IPS DF 6.9 (cell line): ENCODE results near the gene TUBB4A.

ENCODE experiments used
- DNase-seq: peaks from one replicate; pipeline ENCODE4 v3.0.0-alpha.2; 2013; ENCODE audit warnings: low read depth, low spot score
- H3K27ac ChIP-seq: one replicate; pipeline ENCODE4 v1.5.1; 2013; ENCODE audit warnings: low read length, control low read depth
- H3K27me3 ChIP-seq: 2 replicates; pipeline ENCODE4 v1.6.1; 2013; ENCODE audit warnings: mild to moderate bottlenecking, low read length; ENCODE audit not compliant: control insufficient read depth, insufficient read depth
- H3K36me3 ChIP-seq: 2 replicates; pipeline ENCODE4 v1.6.1; 2013; ENCODE audit warnings: low read length; ENCODE audit not compliant: control insufficient read depth, insufficient read depth
- H3K4me1 ChIP-seq: 2 replicates; pipeline ENCODE4 v1.6.1; 2013; ENCODE audit warnings: low read length; ENCODE audit not compliant: control insufficient read depth, insufficient read depth
- H3K4me3 ChIP-seq: 2 replicates; pipeline ENCODE4 v1.5.1; 2013; ENCODE audit warnings: mild to moderate bottlenecking, low read length
- H3K9me3 ChIP-seq: 2 replicates; pipeline ENCODE4 v1.6.1; 2013; ENCODE audit warnings: low read length, inconsistent platforms; ENCODE audit not compliant: control insufficient read depth, insufficient read depth
- WGBS: extraction: QIAGEN DNeasy Blood & Tissue Kit; methylation state at CpG from one replicate; pipeline ENCODE4 v1.1.7; 2013; ENCODE audit warnings: mixed read lengths, missing lambda C conversion rate; ENCODE audit not compliant: insufficient read length, insufficient coverage; 5-methylcytosine and 5-hydroxymethylcytosine counted together

Gene TUBB4A

GRCh38 chr19:6480848-6481415, 21.2 kb downstream of the TUBB4A start:
- H3K4me3 ChIP-seq = no peak overlapping the region
- no CpG with 5 or more reads among the region's 10 CpGs for WGBS

GRCh38 chr19:6479836-6480398, 22.2 kb downstream of the TUBB4A start:
- no CpG with 5 or more reads among the region's 7 CpGs for WGBS
- H3K27me3 ChIP-seq = no peaks in the 10 kb centered on the region
- H3K27ac ChIP-seq = no peak overlapping the region
- H3K9me3 ChIP-seq = no peaks in the 10 kb centered on the region
- no peaks in the 10 kb centered on the region; the same call in 1 of the 2 replicates for H3K4me1 ChIP-seq
- H3K36me3 ChIP-seq = no peaks in the 10 kb centered on the region
- no peak for DNase-seq
- no peak overlapping the region for H3K4me3 ChIP-seq

More at GRCh38 chr19:6480848-6481415, 21.2 kb downstream of the TUBB4A start:
- no peak for DNase-seq
- no peaks in the 10 kb centered on the region; the same call in 1 of the 2 replicates for H3K4me1 ChIP-seq
- H3K27me3 ChIP-seq = no peaks in the 10 kb centered on the region
- H3K36me3 ChIP-seq = no peaks in the 10 kb centered on the region
- no peaks in the 10 kb centered on the region for H3K9me3 ChIP-seq
- no peak overlapping the region for H3K27ac ChIP-seq

GRCh38 chr19:6478815-6479214, 23.3 kb downstream of the TUBB4A start:
- Histone ChIP-seq H3K4me1 (no peaks in the 10 kb centered on the region; the same call in 1 of the 2 replicates), H3K27ac (no peak overlapping the region), H3K4me3 (no peak overlapping the region), H3K27me3 (no peaks in the 10 kb centered on the region), H3K36me3 (no peaks in the 10 kb centered on the region), H3K9me3 (no peaks in the 10 kb centered on the region)
- no peak for DNase-seq
- WGBS = no CpG with 5 or more reads among the region's 13 CpGs

- no peaks in the 10 kb centered on the region; the same call in 1 of the 2 replicates for H3K4me1 ChIP-seq
- no peak for DNase-seq
- H3K36me3 ChIP-seq = no peaks in the 10 kb centered on the region
- H3K9me3 ChIP-seq = no peaks in the 10 kb centered on the region
- no peak overlapping the region for H3K27ac ChIP-seq
- WGBS = no CpG with 5 or more reads among the region's 29 CpGs
- no peaks in the 10 kb centered on the region for H3K27me3 ChIP-seq
- H3K4me3 ChIP-seq = peak overlapping the region; percentile 47; the same call in 1 of the 2 replicates
Observed at GRCh38 chr19:6476896-6477431, 25.1 kb downstream of the TUBB4A start.

- WGBS = no CpG with 5 or more reads among the region's 33 CpGs
- H3K4me1 ChIP-seq = no peaks in the 10 kb centered on the region; the same call in 1 of the 2 replicates
- peak overlapping the region; percentile 50; the same call in 1 of the 2 replicates for H3K4me3 ChIP-seq
- no peak overlapping the region for H3K27ac ChIP-seq
- H3K27me3 ChIP-seq = no peaks in the 10 kb centered on the region
- no peaks in the 10 kb centered on the region for H3K36me3 ChIP-seq
- H3K9me3 ChIP-seq = no peaks in the 10 kb centered on the region
- peak; percentile 96 for DNase-seq
Observed at GRCh38 chr19:6476155-6476895, 25.8 kb downstream of the TUBB4A start.

GRCh38 chr19:6475321-6476108, 26.6 kb downstream of the TUBB4A start:
- no peak overlapping the region for H3K27ac ChIP-seq
- H3K4me3 ChIP-seq = peak overlapping the region; percentile 50; the same call in 1 of the 2 replicates
- no peaks in the 10 kb centered on the region for H3K36me3 ChIP-seq
- no peaks in the 10 kb centered on the region for H3K9me3 ChIP-seq
- H3K27me3 ChIP-seq = no peaks in the 10 kb centered on the region
- no CpG with 5 or more reads among the region's 52 CpGs for WGBS
- peaks cover 2% of the 10 kb centered on the region for H3K4me1 ChIP-seq
- DNase-seq = no peak

- WGBS = no CpG with 5 or more reads among the region's 9 CpGs
- H3K36me3 ChIP-seq = no peaks in the 10 kb centered on the region; the same call in 1 of the 2 replicates
Observed at GRCh38 chr19:6473647-6474046, 28.5 kb downstream of the TUBB4A start.

GRCh38 chr19:6472713-6473112, 29.4 kb downstream of the TUBB4A start:
- no peaks in the 10 kb centered on the region; the same call in 1 of the 2 replicates for H3K36me3 ChIP-seq
- no CpG with 5 or more reads among the region's 4 CpGs for WGBS
- DNase-seq = no peak
- no peaks in the 10 kb centered on the region for H3K27me3 ChIP-seq
- H3K9me3 ChIP-seq = no peaks in the 10 kb centered on the region
- H3K4me1 ChIP-seq = peaks cover 2% of the 10 kb centered on the region
- no peak overlapping the region for H3K4me3 ChIP-seq
- no peak overlapping the region for H3K27ac ChIP-seq

More at GRCh38 chr19:6473647-6474046, 28.5 kb downstream of the TUBB4A start:
- no peak overlapping the region for H3K4me3 ChIP-seq
- no peaks in the 10 kb centered on the region for H3K9me3 ChIP-seq
- DNase-seq = no peak
- no peaks in the 10 kb centered on the region for H3K27me3 ChIP-seq
- peaks cover 2% of the 10 kb centered on the region for H3K4me1 ChIP-seq
- no peak overlapping the region for H3K27ac ChIP-seq

- Histone ChIP-seq H3K4me3 (no peak overlapping the region), H3K27ac (no peak overlapping the region), H3K27me3 (no peaks in the 10 kb centered on the region), H3K4me1 (peaks cover 2% of the 10 kb centered on the region), H3K36me3 (peaks cover 6% of the 10 kb centered on the region), H3K9me3 (no peaks in the 10 kb centered on the region)
- no CpG with 5 or more reads among the region's 14 CpGs for WGBS
- DNase-seq = no peak
Observed at GRCh38 chr19:6471076-6471475, 31.0 kb downstream of the TUBB4A start.

- Histone ChIP-seq H3K4me3 (no peak overlapping the region), H3K4me1 (peaks cover 2% of the 10 kb centered on the region), H3K27me3 (no peaks in the 10 kb centered on the region), H3K27ac (no peak overlapping the region), H3K9me3 (no peaks in the 10 kb centered on the region), H3K36me3 (peaks cover 6% of the 10 kb centered on the region)
- DNase-seq = no peak
- no CpG with 5 or more reads among the region's 8 CpGs for WGBS
Observed at GRCh38 chr19:6470173-6470572, 31.9 kb downstream of the TUBB4A start.
